ENCODE data around the gene CSF1R. TPM values are rescaled to one million over a fixed set of nuclear protein-coding genes. Genes with fewer than 3 reads are reported as not detected.

CSF1R gene
- total RNA-seq, 1 experiment from 2014 or later: not detected

- Histone ChIP-seq H3K27me3 (replicated peaks; ENCODE audit: insufficient read depth, low read depth, low read length, poor library complexity) (no peaks in the 10 kb centered on the region), H3K27ac (ENCODE audit: low read depth, low read length, poor library complexity, severe bottlenecking) (peak overlapping the region; percentile 56), H3K9me3 (ENCODE audit: low read depth, low read length, poor library complexity, severe bottlenecking) (no peaks in the 10 kb centered on the region), H3K4me3 (ENCODE audit: low read depth, low read length, poor library complexity, severe bottlenecking) (no peak overlapping the region), H3K36me3 (ENCODE audit: insufficient read depth, low read length, poor library complexity, severe bottlenecking) (peaks cover 77% of the 10 kb centered on the region), H3K4me1 (ENCODE audit: insufficient read depth, low read length, poor library complexity, severe bottlenecking) (peaks cover 30% of the 10 kb centered on the region)
- no peak for DNase-seq (ENCODE audit: low spot score)
- ChIA-PET CTCF (interaction anchor here (0.7 kb wide), 1 partner anchor 126 kb away, joined by 6 read pairs; no protein-coding TSS in a partner anchor), POLR2A (ENCODE audit: low non-redundant PET) (no interaction called here)
- TF ChIP-seq CTCF (conservative IDR thresholded peaks at IDR 0.05; ENCODE audit: low read depth, low read length): no peak
- TF ChIP-seq EZH2 (IDR thresholded peaks at IDR 0.05; ENCODE audit: borderline replicate concordance, low read depth, low read length, poor library complexity, severe bottlenecking): no peak
- BruUV-seq (replicated peaks): no TSS peak
- intact Hi-C loops (cut with micrococcal nuclease; ENCODE audit: unreplicated experiment): no loop called here
These were observed 59.6 kb downstream of the CSF1R start for GRCh38 chr5:150026682-150027172.

GRCh38 chr5:150024346-150024984, 61.9 kb downstream of the CSF1R start:
- intact Hi-C loops (cut with micrococcal nuclease; ENCODE audit: unreplicated experiment): no loop called here
- peaks cover 41% of the 10 kb centered on the region for H3K4me1 ChIP-seq (ENCODE audit: insufficient read depth, low read length, poor library complexity, severe bottlenecking)
- H3K27me3 ChIP-seq (replicated peaks; ENCODE audit: insufficient read depth, low read depth, low read length, poor library complexity): no peaks in the 10 kb centered on the region
- peak overlapping the region; percentile 57 for H3K27ac ChIP-seq (ENCODE audit: low read depth, low read length, poor library complexity, severe bottlenecking)
- H3K9me3 ChIP-seq (ENCODE audit: low read depth, low read length, poor library complexity, severe bottlenecking): no peaks in the 10 kb centered on the region
- peaks cover 67% of the 10 kb centered on the region for H3K36me3 ChIP-seq (ENCODE audit: insufficient read depth, low read length, poor library complexity, severe bottlenecking)
- no peak overlapping the region for H3K4me3 ChIP-seq (ENCODE audit: low read depth, low read length, poor library complexity, severe bottlenecking)
- ChIA-PET POLR2A (ENCODE audit: low non-redundant PET) (no interaction called here), CTCF (no interaction called here)
- no peak for TF ChIP-seq EZH2 (IDR thresholded peaks at IDR 0.05; ENCODE audit: borderline replicate concordance, low read depth, low read length, poor library complexity, severe bottlenecking)
- TF ChIP-seq CTCF (conservative IDR thresholded peaks at IDR 0.05; ENCODE audit: low read depth, low read length): 0 out of 2 replicates have a peak, but pooled peaks have one; percentile 17
- BruUV-seq (replicated peaks): no TSS peak
- DNase-seq (ENCODE audit: low spot score): peak; percentile 28

- H3K4me1 ChIP-seq (ENCODE audit: insufficient read depth, low read length, poor library complexity, severe bottlenecking): peaks cover 41% of the 10 kb centered on the region
- peaks cover 77% of the 10 kb centered on the region for H3K36me3 ChIP-seq (ENCODE audit: insufficient read depth, low read length, poor library complexity, severe bottlenecking)
- H3K27me3 ChIP-seq (replicated peaks; ENCODE audit: insufficient read depth, low read depth, low read length, poor library complexity): no peaks in the 10 kb centered on the region
- TF ChIP-seq CTCF (conservative IDR thresholded peaks at IDR 0.05; ENCODE audit: low read depth, low read length) (no peak), EZH2 (IDR thresholded peaks at IDR 0.05; ENCODE audit: borderline replicate concordance, low read depth, low read length, poor library complexity, severe bottlenecking) (no peak)
- DNase-seq (ENCODE audit: low spot score): peak; percentile 59
- ChIA-PET CTCF (interaction anchor here (0.7 kb wide), 1 partner anchor 9 kb away, joined by 3 read pairs; no protein-coding TSS in a partner anchor), POLR2A (ENCODE audit: low non-redundant PET) (interaction anchor here (0.6 kb wide), 1 partner anchor 39 kb away, joined by 7 read pairs; no protein-coding TSS in a partner anchor)
- H3K9me3 ChIP-seq (ENCODE audit: low read depth, low read length, poor library complexity, severe bottlenecking): no peaks in the 10 kb centered on the region
- peak overlapping the region; percentile 76 for H3K27ac ChIP-seq (ENCODE audit: low read depth, low read length, poor library complexity, severe bottlenecking)
- intact Hi-C loops (cut with micrococcal nuclease; ENCODE audit: unreplicated experiment): no loop called here
- no TSS peak for BruUV-seq (replicated peaks)
- no peak overlapping the region for H3K4me3 ChIP-seq (ENCODE audit: low read depth, low read length, poor library complexity, severe bottlenecking)
These were observed 63.2 kb downstream of the CSF1R start for GRCh38 chr5:150023136-150023535.
